HG03558 (cell line): Measurements from ENCODE around the gene RHOT1.
"Not testable (repeated sequence)": the region's sequence is repeated elsewhere in the genome, so short reads cannot be mapped to it uniquely, and the experiment has no call there.

Experiments used
- ATAC-seq: cut with Tn5 transposase; IDR thresholded peaks from one replicate; pipeline ENCODE4 v1.9.1; 2021; ENCODE audit warnings: moderate number of reproducible peaks; ENCODE audit not compliant: unreplicated experiment; ENCODE audit errors: extremely low read depth

Gene RHOT1

GRCh38 chr17:32120716-32121115, 21.6 kb upstream of the RHOT1 start:
- ATAC-seq, result no peak

GRCh38 chr17:32123782-32124181, 18.5 kb upstream of the RHOT1 start:
- ATAC-seq, result no peak

GRCh38 chr17:32124985-32125847, 17.1 kb upstream of the RHOT1 start:
- ATAC-seq, result no peak

GRCh38 chr17:32125848-32126153, 16.5 kb upstream of the RHOT1 start:
- ATAC-seq, result no peak

GRCh38 chr17:32126325-32126724, 16.0 kb upstream of the RHOT1 start:
- no peak for ATAC-seq

- ATAC-seq, result no peak
Measured at GRCh38 chr17:32126746-32127145, 15.6 kb upstream of the RHOT1 start.

GRCh38 chr17:32127158-32127897, 15.0 kb upstream of the RHOT1 start:
- ATAC-seq, result no peak

GRCh38 chr17:32128470-32128869, 13.8 kb upstream of the RHOT1 start:
- not testable (repeated sequence) for ATAC-seq

- not testable (repeated sequence) for ATAC-seq
Measured at GRCh38 chr17:32135497-32136117, 6.7 kb upstream of the RHOT1 start.

GRCh38 chr17:32136856-32137255, 5.4 kb upstream of the RHOT1 start:
- no peak for ATAC-seq

GRCh38 chr17:32139504-32139903, 2.8 kb upstream of the RHOT1 start:
- not testable (repeated sequence) for ATAC-seq

GRCh38 chr17:32141258-32141657, 1.0 kb upstream of the RHOT1 start:
- no peak for ATAC-seq

- ATAC-seq, result no peak
Measured at GRCh38 chr17:32141679-32142037, 644 bp upstream of the RHOT1 start.

- no peak for ATAC-seq
Measured at GRCh38 chr17:32142857-32143526, 690 bp downstream of the RHOT1 start.

- no peak for ATAC-seq
Measured at GRCh38 chr17:32143527-32143870, 1.2 kb downstream of the RHOT1 start.

GRCh38 chr17:32144442-32144841, 2.1 kb downstream of the RHOT1 start:
- ATAC-seq, result not testable (repeated sequence)

GRCh38 chr17:32148351-32148750, 6.0 kb downstream of the RHOT1 start:
- no peak for ATAC-seq

- no peak for ATAC-seq
Measured at GRCh38 chr17:32150358-32150757, 8.1 kb downstream of the RHOT1 start.

GRCh38 chr17:32152130-32152529, 9.8 kb downstream of the RHOT1 start:
- ATAC-seq, result no peak

GRCh38 chr17:32155896-32156295, 13.6 kb downstream of the RHOT1 start:
- ATAC-seq, result no peak

GRCh38 chr17:32156656-32157055, 14.4 kb downstream of the RHOT1 start:
- ATAC-seq, result no peak
